ACC112 (cell line): ENCODE data around the gene NTM.

Experiments
- H2AFZ ChIP-seq: fragments of 200-600 bp; sonication (generic); one replicate; pipeline ENCODE4 v1.6.0; 2017; ENCODE audit warnings: antibody characterized with exemption, low read length; ENCODE audit not compliant: unreplicated experiment
- H3K27ac ChIP-seq: fragments of 200-600 bp; sonication (generic); 2 replicates; pipeline ENCODE4 v1.5.1; 2014; ENCODE audit warnings: low read depth, mild to moderate bottlenecking, antibody characterized with exemption, low read length, moderate library complexity
- H3K27me3 ChIP-seq: fragments of 200-600 bp; sonication (generic); 2 replicates; pipeline ENCODE4 v1.6.1; 2014; ENCODE audit warnings: mild to moderate bottlenecking, antibody characterized with exemption, low read length, moderate library complexity, mixed read lengths; ENCODE audit not compliant: insufficient read depth
- H3K36me3 ChIP-seq: fragments of 200-600 bp; sonication (generic); 2 replicates; pipeline ENCODE4 v1.6.1; 2016; ENCODE audit warnings: mild to moderate bottlenecking, antibody characterized with exemption, low read length, moderate library complexity, mixed read lengths; ENCODE audit not compliant: insufficient read depth
- H3K4me1 ChIP-seq: fragments of 200-600 bp; sonication (generic); one replicate; pipeline ENCODE4 v1.6.1; 2016; ENCODE audit warnings: low read length, mixed read lengths; ENCODE audit not compliant: insufficient read depth, unreplicated experiment, control insufficient read depth
- H3K4me3 ChIP-seq: fragments of 200-600 bp; sonication (generic); 2 replicates; pipeline ENCODE4 v1.5.1; 2014; ENCODE audit warnings: mild to moderate bottlenecking, low read depth, low read length
- H3K79me2 ChIP-seq: fragments of 200-600 bp; sonication (generic); one replicate; pipeline ENCODE4 v1.6.0; 2016; ENCODE audit warnings: low read length; ENCODE audit not compliant: control insufficient read depth, unreplicated experiment, insufficient read depth

Gene NTM

GRCh38 chr11:131447898-131448297 is 77.5 kb downstream of the NTM start:
- Histone ChIP-seq H3K79me2 (no peaks in the 10 kb centered on the region), H3K4me1 (no peaks in the 10 kb centered on the region), H3K27ac (no peak overlapping the region), H3K27me3 (no peaks in the 10 kb centered on the region), H3K36me3 (no peaks in the 10 kb centered on the region), H3K4me3 (no peak overlapping the region), H2AFZ (no peak overlapping the region)

- Histone ChIP-seq H3K4me3 (no peak overlapping the region), H3K27me3 (no peaks in the 10 kb centered on the region), H3K36me3 (no peaks in the 10 kb centered on the region), H2AFZ (no peak overlapping the region), H3K27ac (no peak overlapping the region), H3K79me2 (no peaks in the 10 kb centered on the region), H3K4me1 (no peaks in the 10 kb centered on the region)
Measured at GRCh38 chr11:131449036-131450019, 78.9 kb downstream of the NTM start.

GRCh38 chr11:131454490-131454889 is 84.1 kb downstream of the NTM start:
- H3K27ac ChIP-seq, result no peak overlapping the region

GRCh38 chr11:131454989-131455388 is 84.6 kb downstream of the NTM start:
- Histone ChIP-seq H3K36me3 (no peaks in the 10 kb centered on the region), H2AFZ (no peak overlapping the region), H3K27me3 (no peaks in the 10 kb centered on the region), H3K27ac (no peak overlapping the region), H3K4me3 (no peak overlapping the region), H3K79me2 (no peaks in the 10 kb centered on the region), H3K4me1 (no peaks in the 10 kb centered on the region)

More at GRCh38 chr11:131454490-131454889, 84.1 kb downstream of the NTM start:
- H3K4me1 ChIP-seq, result no peaks in the 10 kb centered on the region
- H3K4me3 ChIP-seq, result no peak overlapping the region
- H3K79me2 ChIP-seq, result no peaks in the 10 kb centered on the region
- no peaks in the 10 kb centered on the region for H3K36me3 ChIP-seq
- no peak overlapping the region for H2AFZ ChIP-seq
- H3K27me3 ChIP-seq, result no peaks in the 10 kb centered on the region

GRCh38 chr11:131455843-131456704 is 85.7 kb downstream of the NTM start:
- Histone ChIP-seq H3K27me3 (no peaks in the 10 kb centered on the region), H3K4me3 (no peak overlapping the region), H2AFZ (no peak overlapping the region), H3K79me2 (no peaks in the 10 kb centered on the region), H3K36me3 (no peaks in the 10 kb centered on the region), H3K4me1 (no peaks in the 10 kb centered on the region), H3K27ac (no peak overlapping the region)

GRCh38 chr11:131457163-131457562 is 86.7 kb downstream of the NTM start:
- no peaks in the 10 kb centered on the region for H3K36me3 ChIP-seq
- no peaks in the 10 kb centered on the region for H3K79me2 ChIP-seq
- H3K4me1 ChIP-seq, result no peaks in the 10 kb centered on the region
- H2AFZ ChIP-seq, result no peak overlapping the region
- no peak overlapping the region for H3K4me3 ChIP-seq
- no peaks in the 10 kb centered on the region for H3K27me3 ChIP-seq
- no peak overlapping the region for H3K27ac ChIP-seq

- no peak overlapping the region for H3K4me3 ChIP-seq
Measured at GRCh38 chr11:131458421-131458820, 88.0 kb downstream of the NTM start.

GRCh38 chr11:131460931-131461330 is 90.5 kb downstream of the NTM start:
- no peaks in the 10 kb centered on the region for H3K36me3 ChIP-seq
- no peaks in the 10 kb centered on the region for H3K4me1 ChIP-seq
- H3K79me2 ChIP-seq, result no peaks in the 10 kb centered on the region
- no peak overlapping the region for H3K27ac ChIP-seq
- no peak overlapping the region for H3K4me3 ChIP-seq
- H2AFZ ChIP-seq, result no peak overlapping the region
- H3K27me3 ChIP-seq, result no peaks in the 10 kb centered on the region

More at GRCh38 chr11:131458421-131458820, 88.0 kb downstream of the NTM start:
- no peak overlapping the region for H3K27ac ChIP-seq
- no peaks in the 10 kb centered on the region for H3K4me1 ChIP-seq
- no peaks in the 10 kb centered on the region for H3K36me3 ChIP-seq
- no peaks in the 10 kb centered on the region for H3K79me2 ChIP-seq
- no peak overlapping the region for H2AFZ ChIP-seq
- H3K27me3 ChIP-seq, result no peaks in the 10 kb centered on the region

- H3K4me1 ChIP-seq, result no peaks in the 10 kb centered on the region
- no peaks in the 10 kb centered on the region for H3K36me3 ChIP-seq
- H3K79me2 ChIP-seq, result no peaks in the 10 kb centered on the region
- H3K27ac ChIP-seq, result no peak overlapping the region
- no peak overlapping the region for H3K4me3 ChIP-seq
- no peaks in the 10 kb centered on the region for H3K27me3 ChIP-seq
- no peak overlapping the region for H2AFZ ChIP-seq
Measured at GRCh38 chr11:131462622-131463021, 92.2 kb downstream of the NTM start.

GRCh38 chr11:131463162-131463561 is 92.7 kb downstream of the NTM start:
- H2AFZ ChIP-seq, result no peak overlapping the region
- H3K27ac ChIP-seq, result no peak overlapping the region
- H3K27me3 ChIP-seq, result no peaks in the 10 kb centered on the region
- H3K4me3 ChIP-seq, result no peak overlapping the region
- H3K79me2 ChIP-seq, result no peaks in the 10 kb centered on the region
- no peaks in the 10 kb centered on the region for H3K36me3 ChIP-seq
- no peaks in the 10 kb centered on the region for H3K4me1 ChIP-seq
